BLaER1 (cell line): Measurements from ENCODE around the gene RAB3IP.

Experiments used
- H3K27ac ChIP-seq: shearing (Covaris generic); formaldehyde crosslinking; 2 replicates; pipeline ENCODE4 v1.8.1; 2022
- H3K27me3 ChIP-seq: shearing (Covaris generic); formaldehyde crosslinking; 2 replicates; pipeline ENCODE4 v1.8.1; 2022
- H3K36me3 ChIP-seq: shearing (Covaris generic); formaldehyde crosslinking; 2 replicates; pipeline ENCODE4 v1.8.1; 2022
- H3K4me1 ChIP-seq: shearing (Covaris generic); formaldehyde crosslinking; 2 replicates; pipeline ENCODE4 v1.8.1; 2022
- H3K4me2 ChIP-seq: shearing (Covaris generic); formaldehyde crosslinking; 2 replicates; pipeline ENCODE4 v1.8.1; 2022
- H3K4me3 ChIP-seq: shearing (Covaris generic); formaldehyde crosslinking; 2 replicates; pipeline ENCODE4 v1.8.1; 2022
- H3K9ac ChIP-seq: shearing (Covaris generic); formaldehyde crosslinking; 2 replicates; pipeline ENCODE4 v1.8.1; 2022
- H3K9me3 ChIP-seq: shearing (Covaris generic); formaldehyde crosslinking; 2 replicates; pipeline ENCODE4 v1.8.1; 2022
- H4K20me1 ChIP-seq: shearing (Covaris generic); formaldehyde crosslinking; 2 replicates; pipeline ENCODE4 v1.8.1; 2022
- Cebpa-rat ChIP-seq: shearing (Covaris generic); IDR thresholded peaks from 2 replicates; pipeline ENCODE4 v1.8.1; 2022

Gene RAB3IP

GRCh38 chr12:69712826-69713225 lies 25.8 kb upstream of the RAB3IP start:
- Histone ChIP-seq H3K4me3 (no peak overlapping the region), H3K4me2 (no peak overlapping the region), H3K36me3 (no peaks in the 10 kb centered on the region), H3K4me1 (no peaks in the 10 kb centered on the region), H3K27ac (no peak overlapping the region), H3K9ac (no peak overlapping the region), H4K20me1 (no peaks in the 10 kb centered on the region), H3K27me3 (no peaks in the 10 kb centered on the region), H3K9me3 (no peaks in the 10 kb centered on the region)
- no peak for TF ChIP-seq Cebpa-rat

GRCh38 chr12:69714542-69714941 lies 24.1 kb upstream of the RAB3IP start:
- Histone ChIP-seq H3K4me3 (no peak overlapping the region), H3K36me3 (no peaks in the 10 kb centered on the region), H3K4me1 (0 out of 2 replicates have a peak, but pooled peaks cover 5% of the 10 kb centered on the region), H3K9ac (no peak overlapping the region), H3K9me3 (no peaks in the 10 kb centered on the region), H4K20me1 (no peaks in the 10 kb centered on the region), H3K27ac (no peak overlapping the region), H3K4me2 (no peak overlapping the region), H3K27me3 (no peaks in the 10 kb centered on the region)
- TF ChIP-seq Cebpa-rat: no peak

GRCh38 chr12:69719336-69720316 lies 19.0 kb upstream of the RAB3IP start:
- no peak overlapping the region for H3K4me2 ChIP-seq
- no peak overlapping the region for H3K4me3 ChIP-seq
- H3K4me1 ChIP-seq: 0 out of 2 replicates have a peak, but pooled peaks cover 7% of the 10 kb centered on the region
- no peak overlapping the region for H3K9ac ChIP-seq
- H3K27me3 ChIP-seq: no peaks in the 10 kb centered on the region
- H3K9me3 ChIP-seq: no peaks in the 10 kb centered on the region
- H3K36me3 ChIP-seq: no peaks in the 10 kb centered on the region
- H4K20me1 ChIP-seq: no peaks in the 10 kb centered on the region
- TF ChIP-seq Cebpa-rat: no peak
- no peak overlapping the region for H3K27ac ChIP-seq

GRCh38 chr12:69720750-69721149 lies 17.9 kb upstream of the RAB3IP start:
- Histone ChIP-seq H3K36me3 (no peaks in the 10 kb centered on the region), H3K9me3 (no peaks in the 10 kb centered on the region), H3K27me3 (no peaks in the 10 kb centered on the region), H4K20me1 (no peaks in the 10 kb centered on the region), H3K4me2 (no peak overlapping the region), H3K27ac (no peak overlapping the region), H3K9ac (no peak overlapping the region), H3K4me3 (no peak overlapping the region), H3K4me1 (0 out of 2 replicates have a peak, but pooled peaks cover 7% of the 10 kb centered on the region)
- TF ChIP-seq Cebpa-rat: no peak

GRCh38 chr12:69726922-69727321 lies 11.7 kb upstream of the RAB3IP start:
- no peak overlapping the region for H3K4me2 ChIP-seq
- no peaks in the 10 kb centered on the region for H3K27me3 ChIP-seq
- no peaks in the 10 kb centered on the region for H4K20me1 ChIP-seq
- H3K27ac ChIP-seq: no peak overlapping the region
- no peak for TF ChIP-seq Cebpa-rat
- H3K4me3 ChIP-seq: no peak overlapping the region
- no peaks in the 10 kb centered on the region for H3K36me3 ChIP-seq
- H3K9me3 ChIP-seq: no peaks in the 10 kb centered on the region
- no peak overlapping the region for H3K9ac ChIP-seq
- H3K4me1 ChIP-seq: no peaks in the 10 kb centered on the region

- H3K27me3 ChIP-seq: no peaks in the 10 kb centered on the region
These were observed 6.6 kb upstream of the RAB3IP start for GRCh38 chr12:69732088-69732487.

GRCh38 chr12:69733638-69734037 lies 5.0 kb upstream of the RAB3IP start:
- Histone ChIP-seq H3K4me3 (no peak overlapping the region), H3K4me1 (0 out of 2 replicates have a peak, but pooled peaks cover 4% of the 10 kb centered on the region), H3K27ac (no peak overlapping the region), H3K9ac (no peak overlapping the region), H3K27me3 (no peaks in the 10 kb centered on the region), H3K36me3 (no peaks in the 10 kb centered on the region), H3K4me2 (no peak overlapping the region), H3K9me3 (no peaks in the 10 kb centered on the region), H4K20me1 (no peaks in the 10 kb centered on the region)
- TF ChIP-seq Cebpa-rat: no peak

More at GRCh38 chr12:69732088-69732487, 6.6 kb upstream of the RAB3IP start:
- Histone ChIP-seq H3K27ac (no peak overlapping the region), H3K4me3 (no peak overlapping the region), H3K36me3 (no peaks in the 10 kb centered on the region), H4K20me1 (no peaks in the 10 kb centered on the region), H3K4me2 (no peak overlapping the region), H3K9ac (no peak overlapping the region), H3K9me3 (no peaks in the 10 kb centered on the region), H3K4me1 (no peaks in the 10 kb centered on the region)
- no peak for TF ChIP-seq Cebpa-rat

- TF ChIP-seq Cebpa-rat: peak; percentile 38; the same call in 1 of the 2 replicates
- peaks cover 16% of the 10 kb centered on the region for H3K4me1 ChIP-seq
- peak overlapping the region; percentile 82 for H3K9ac ChIP-seq
- no peaks in the 10 kb centered on the region for H3K9me3 ChIP-seq
- peak overlapping the region; percentile 98 for H3K4me3 ChIP-seq
- no peaks in the 10 kb centered on the region for H3K36me3 ChIP-seq
- H3K27me3 ChIP-seq: no peaks in the 10 kb centered on the region; the same call in 1 of the 2 replicates
- H3K27ac ChIP-seq: peak overlapping the region; percentile 72
- H4K20me1 ChIP-seq: peaks cover 44% of the 10 kb centered on the region
- peak overlapping the region; percentile 89 for H3K4me2 ChIP-seq
These were observed 879 bp downstream of the RAB3IP start for GRCh38 chr12:69739287-69740191.

- Histone ChIP-seq H4K20me1 (peaks cover 61% of the 10 kb centered on the region), H3K4me1 (peaks cover 12% of the 10 kb centered on the region)
These were observed 5.4 kb downstream of the RAB3IP start for GRCh38 chr12:69744109-69744508.

More at GRCh38 chr12:69744109-69744508, 5.4 kb downstream of the RAB3IP start:
- H3K4me3 ChIP-seq: no peak overlapping the region
- no peak overlapping the region for H3K4me2 ChIP-seq
- TF ChIP-seq Cebpa-rat: no peak
- H3K9ac ChIP-seq: no peak overlapping the region
- 0 out of 2 replicates have a peak, but pooled peaks cover under 1% of the 10 kb centered on the region for H3K36me3 ChIP-seq
- H3K27ac ChIP-seq: no peak overlapping the region
- H3K9me3 ChIP-seq: peaks cover 3% of the 10 kb centered on the region
- H3K27me3 ChIP-seq: no peaks in the 10 kb centered on the region; the same call in 1 of the 2 replicates
